HG03103 (cell line): ENCODE results near the gene SH3BGR.
A peak's percentile ranks its signal among the peaks of the same experiment; 100 is the strongest.
"Not testable (repeated sequence)": the region's sequence is repeated elsewhere in the genome, so short reads cannot be mapped to it uniquely, and the experiment has no call there.

Source experiments
- ATAC-seq: cut with Tn5 transposase; IDR thresholded peaks from one replicate; pipeline ENCODE4 v1.9.1; 2021; ENCODE audit warnings: low read depth; ENCODE audit not compliant: unreplicated experiment

The SH3BGR gene

GRCh38 chr21:39451332-39452206 lies at the start of gene SH3BGR:
SH3BGR (plus strand) TSS chr21:39451970; CDS start chr21:39452097, 127 bp downstream.
- ATAC-seq: no peak

- ATAC-seq: no peak
Measured at GRCh38 chr21:39406065-39406464, 45.7 kb upstream of the SH3BGR start.

GRCh38 chr21:39419204-39419603 lies 32.6 kb upstream of the SH3BGR start:
- not testable (repeated sequence) for ATAC-seq

- ATAC-seq: no peak
Measured at GRCh38 chr21:39422527-39423241, 29.1 kb upstream of the SH3BGR start.

- no peak for ATAC-seq
Measured at GRCh38 chr21:39429445-39429844, 22.3 kb upstream of the SH3BGR start.

- ATAC-seq: no peak
Measured at GRCh38 chr21:39430016-39430415, 21.8 kb upstream of the SH3BGR start.

- no peak for ATAC-seq
Measured at GRCh38 chr21:39430457-39430856, 21.3 kb upstream of the SH3BGR start.

- no peak for ATAC-seq
Measured at GRCh38 chr21:39430954-39431353, 20.8 kb upstream of the SH3BGR start.

GRCh38 chr21:39434950-39435349 lies 16.8 kb upstream of the SH3BGR start:
- no peak for ATAC-seq

GRCh38 chr21:39439232-39439631 lies 12.5 kb upstream of the SH3BGR start:
- ATAC-seq: no peak

- peak; percentile 45 for ATAC-seq
Measured at GRCh38 chr21:39441502-39442475, 10.0 kb upstream of the SH3BGR start.

GRCh38 chr21:39444421-39445180 lies 7.2 kb upstream of the SH3BGR start:
- ATAC-seq: no peak

GRCh38 chr21:39445321-39446269 lies 6.2 kb upstream of the SH3BGR start, which contains the start of gene LCA5L:
LCA5L (minus strand) TSS chr21:39445778; CDS start chr21:39428493, 17,285 bp downstream.
- peak; percentile 81 for ATAC-seq

- no peak for ATAC-seq
Measured at GRCh38 chr21:39447264-39447663, 4.5 kb upstream of the SH3BGR start.

GRCh38 chr21:39452207-39452969 lies 618 bp downstream of the SH3BGR start:
- no peak for ATAC-seq

- ATAC-seq: no peak
Measured at GRCh38 chr21:39452970-39453342, 1.2 kb downstream of the SH3BGR start.

GRCh38 chr21:39453571-39454179 lies 1.9 kb downstream of the SH3BGR start:
- no peak for ATAC-seq
